SK-N-SH (cell line): Measurements from ENCODE around the gene SEC61A1. TPM values are rescaled to one million over a fixed set of nuclear protein-coding genes. Genes with fewer than 3 reads are reported as not detected.

Source experiments
- CTCF ChIA-PET: fragments of 300-600, 350-600 bp; formaldehyde crosslinking; extraction: SDS; loops from one replicate; lab custom pipeline; 2021; lab: Yijun Ruan, JAX
- POLR2A ChIA-PET: fragments of 350-600 bp; sonication (Branson Sonifier 250); formaldehyde crosslinking; extraction: SDS; loops from one replicate; lab custom pipeline; 2020; ENCODE audit warnings: antibody characterized with exemption, inconsistent platforms; lab: Yijun Ruan, JAX
- DNase-seq: peaks from one replicate; pipeline ENCODE4 v3.0.0; 2012
- H2AFZ ChIP-seq: fragments of 200-600 bp; sonication (generic); 2 replicates; pipeline ENCODE4 v1.8.1; 2016; ENCODE audit warnings: antibody characterized with exemption, mild to moderate bottlenecking, low read depth
- H3F3A ChIP-seq: fragments of 200-600 bp; sonication (generic); replicated peaks from 2 replicates; pipeline ENCODE3; 2016; ENCODE audit warnings: antibody characterized with exemption, mild to moderate bottlenecking; ENCODE audit not compliant: insufficient read depth
- H3K27ac ChIP-seq, 2 experiments: fragments of 200-500 bp in 1 of 2; fragments of 200-600 bp in 1 of 2; sonication (Bioruptor generic) in 1 of 2; sonication (generic), shearing (Covaris generic) in 1 of 2; 2 replicates each; pipeline versions ENCODE4 v1.5.1 to v1.6.1; 2014 to 2016; ENCODE audit warnings: low read depth in 2 of 2, inconsistent platforms in 1 of 2, low read length in 1 of 2, mild to moderate bottlenecking in 1 of 2, mixed read lengths in 1 of 2
- H3K27me3 ChIP-seq: fragments of 200-600 bp; sonication (generic), shearing (Covaris generic); 2 replicates; pipeline ENCODE4 v1.6.1; 2016; ENCODE audit warnings: mixed run types; ENCODE audit not compliant: insufficient read depth
- H3K36me3 ChIP-seq, 2 experiments: fragments of 200-500 bp in 1 of 2; fragments of 200-600 bp in 1 of 2; sonication (Bioruptor generic) in 1 of 2; sonication (generic) in 1 of 2; replicated peaks in 1 of 2; 2 replicates each; pipeline versions ENCODE3 to v1.5.1; 2014 to 2016; ENCODE audit warnings: low read length in 1 of 2, mild to moderate bottlenecking in 1 of 2; ENCODE audit not compliant: insufficient read depth in 2 of 2, control insufficient read depth in 1 of 2
- H3K4me1 ChIP-seq, 2 experiments: fragments of 200-500 bp in 1 of 2; fragments of 200-600 bp in 1 of 2; sonication (Bioruptor generic) in 1 of 2; sonication (generic), shearing (Covaris generic) in 1 of 2; 2 replicates each; pipeline versions ENCODE4 v1.5.1 to v1.6.1; 2014 to 2016; ENCODE audit warnings: low read depth in 1 of 2, low read length in 1 of 2, mixed run types in 1 of 2; ENCODE audit not compliant: insufficient read depth in 2 of 2, control insufficient read depth in 1 of 2
- H3K4me2 ChIP-seq: fragments of 200-600 bp; sonication (generic), shearing (Covaris generic); 2 replicates; pipeline ENCODE4 v1.6.1; 2017; ENCODE audit warnings: mixed run types
- H3K4me3 ChIP-seq, 2 experiments: fragments of 200-500 bp in 1 of 2; fragments of 200-600 bp in 1 of 2; sonication (Bioruptor generic) in 1 of 2; sonication (generic), shearing (Covaris generic) in 1 of 2; 2 replicates each; pipeline versions ENCODE4 v1.5.1 to v1.8.1; 2014 to 2016; ENCODE audit warnings: low read depth in 2 of 2, inconsistent platforms in 1 of 2, low read length in 1 of 2, mild to moderate bottlenecking in 1 of 2, mixed read lengths in 1 of 2, moderate library complexity in 1 of 2
- H3K79me2 ChIP-seq: fragments of 200-600 bp; sonication (generic); 2 replicates; pipeline ENCODE4 v1.8.1; 2017; ENCODE audit warnings: mild to moderate bottlenecking; ENCODE audit not compliant: insufficient read depth
- H3K9ac ChIP-seq: fragments of 200-600 bp; sonication (generic); 2 replicates; pipeline ENCODE4 v1.6.1; 2017; ENCODE audit warnings: mixed run types
- H3K9me2 ChIP-seq: fragments of 200-600 bp; sonication (generic); 2 replicates; pipeline ENCODE4 v1.6.1; 2017; ENCODE audit warnings: mixed run types
- H3K9me3 ChIP-seq: fragments of 200-600 bp; sonication (generic); 2 replicates; pipeline ENCODE4 v1.6.1; 2017; ENCODE audit warnings: mixed run types, mild to moderate bottlenecking, moderate library complexity
- H4K20me1 ChIP-seq: fragments of 200-600 bp; sonication (generic); 2 replicates; pipeline ENCODE4 v1.6.1; 2017; ENCODE audit warnings: mild to moderate bottlenecking, mixed run types; ENCODE audit not compliant: insufficient read depth
- EP300 ChIP-seq, 2 experiments: IDR thresholded peaks; 2 replicates each; pipeline versions ENCODE4 v1.4.0 to v1.6.1; 2012; ENCODE audit warnings: borderline replicate concordance in 1 of 2, low read depth in 1 of 2, low read length in 1 of 2
- GATA2 ChIP-seq: sonication (generic); formaldehyde crosslinking; IDR thresholded peaks from 2 replicates; pipeline ENCODE4 v1.5.0; 2020; ENCODE audit warnings: mild to moderate bottlenecking, missing genetic modification reagents
- NRF1 ChIP-seq: IDR thresholded peaks from 2 replicates; pipeline ENCODE4 v1.6.1; 2012; ENCODE audit warnings: low read depth, mild to moderate bottlenecking, low read length
- RAD21 ChIP-seq: IDR thresholded peaks from 2 replicates; pipeline ENCODE4 v1.6.1; 2012; ENCODE audit warnings: mild to moderate bottlenecking, low read length
- RCOR1 ChIP-seq: fragments of 150-350 bp; IDR thresholded peaks from 2 replicates; pipeline ENCODE4 v1.6.1; 2017; ENCODE audit warnings: antibody characterized with exemption, low read length
- REST ChIP-seq: IDR thresholded peaks from 2 replicates; pipeline ENCODE4 v1.6.1; 2012; ENCODE audit warnings: mild to moderate bottlenecking, low read depth, low read length, moderate library complexity
- TEAD4 ChIP-seq: IDR thresholded peaks from 2 replicates; pipeline ENCODE4 v1.4.0; 2012; ENCODE audit warnings: mild to moderate bottlenecking, borderline replicate concordance; ENCODE audit not compliant: insufficient read depth
- WGBS: methylation state at CpG from one replicate; pipeline ENCODE4 v1.1.6; 2017; ENCODE audit warnings: low lambda C conversion rate; 5-methylcytosine and 5-hydroxymethylcytosine counted together
- polyA plus RNA-seq, 3 experiments: library from polyadenylated mRNA; depleted of rRNA; stranded (reverse); fragments of >200 nt; gene quantifications; 2 replicates each; pipeline ENCODE4 v1.2.3, GENCODE V29; 2012
- TF ChIP-seq, protein P1 (sequence below): fragments of 150-350 bp; IDR thresholded peaks from 2 replicates; pipeline ENCODE4 v1.6.1; 2017; ENCODE audit warnings: antibody characterized with exemption, low read length, low read depth, borderline replicate concordance
- TF ChIP-seq, protein P2 (sequence below): IDR thresholded peaks from 2 replicates; pipeline ENCODE4; 2012

SEC61A1 gene
- polyA plus RNA-seq, 1 of the 3 experiments (the other 2 are of a cell fraction), result 153 TPM

DNA sequence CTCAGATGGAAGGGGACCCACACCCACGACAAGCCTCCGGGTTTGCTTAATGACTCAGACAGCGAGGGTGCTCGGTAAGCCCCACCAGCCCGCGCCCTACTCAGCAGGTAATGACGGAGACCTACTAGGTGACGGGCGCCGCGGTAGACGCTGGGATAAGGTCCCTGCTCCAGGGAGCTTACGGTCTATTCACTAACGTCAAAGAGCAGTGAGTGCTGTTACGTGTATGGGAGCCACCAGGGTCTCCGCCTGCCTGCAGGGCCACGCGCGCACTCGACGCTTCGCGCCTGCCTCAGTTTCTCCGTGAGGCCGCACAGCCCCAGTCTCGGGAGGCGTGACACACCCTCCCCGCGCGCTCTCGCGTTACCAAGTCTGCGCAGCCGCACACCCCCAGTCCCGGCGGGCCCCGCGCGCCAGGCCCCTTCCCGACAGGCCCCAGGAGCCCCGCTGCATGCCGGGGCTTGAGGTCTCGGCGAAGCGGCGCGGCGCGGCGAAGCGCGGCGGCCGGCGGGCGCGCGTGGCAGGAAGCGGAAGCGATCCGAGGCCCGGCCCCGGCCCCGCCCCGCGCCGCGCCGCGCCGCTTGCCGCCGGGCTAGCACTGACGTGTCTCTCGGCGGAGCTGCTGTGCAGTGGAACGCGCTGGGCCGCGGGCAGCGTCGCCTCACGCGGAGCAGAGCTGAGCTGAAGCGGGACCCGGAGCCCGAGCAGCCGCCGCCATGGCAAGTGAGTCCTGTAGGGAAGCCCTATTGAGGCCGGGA, at the start of gene SEC61A1 (continued):
- no peak for TF ChIP-seq REST
- TF ChIP-seq RAD21, result no peak
- TF ChIP-seq GATA2, result no peak
- TF ChIP-seq TEAD4, result no peak
- TF ChIP-seq RCOR1, result no peak
- TF ChIP-seq, protein P1, sequence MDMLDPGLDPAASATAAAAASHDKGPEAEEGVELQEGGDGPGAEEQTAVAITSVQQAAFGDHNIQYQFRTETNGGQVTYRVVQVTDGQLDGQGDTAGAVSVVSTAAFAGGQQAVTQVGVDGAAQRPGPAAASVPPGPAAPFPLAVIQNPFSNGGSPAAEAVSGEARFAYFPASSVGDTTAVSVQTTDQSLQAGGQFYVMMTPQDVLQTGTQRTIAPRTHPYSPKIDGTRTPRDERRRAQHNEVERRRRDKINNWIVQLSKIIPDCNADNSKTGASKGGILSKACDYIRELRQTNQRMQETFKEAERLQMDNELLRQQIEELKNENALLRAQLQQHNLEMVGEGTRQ, result no peak

GRCh38 chr3:128004661-128005060, 47.6 kb upstream of the SEC61A1 start:
- H3K4me1 ChIP-seq, result peaks cover 0 to 7% of the 10 kb centered on the region in 2 experiments; a peak in 1 of 4 replicates
- no peaks in the 10 kb centered on the region for H4K20me1 ChIP-seq
- no peak overlapping the region for H2AFZ ChIP-seq
- H3K36me3 ChIP-seq, result no peaks in the 10 kb centered on the region
- H3K9me3 ChIP-seq, result no peaks in the 10 kb centered on the region
- WGBS, result 81% methylated on average over 8 of the region's 8 CpGs
- H3K27ac ChIP-seq, result no peak overlapping the region
- POLR2A ChIA-PET, result no interaction called here
- TF ChIP-seq EP300 (IDR thresholded peaks at IDR 0.05; ENCODE audit: borderline replicate concordance in 1 of 2, low read depth in 1 of 2, low read length in 1 of 2) (no peak), NRF1 (no peak)
- TF ChIP-seq, protein P2, sequence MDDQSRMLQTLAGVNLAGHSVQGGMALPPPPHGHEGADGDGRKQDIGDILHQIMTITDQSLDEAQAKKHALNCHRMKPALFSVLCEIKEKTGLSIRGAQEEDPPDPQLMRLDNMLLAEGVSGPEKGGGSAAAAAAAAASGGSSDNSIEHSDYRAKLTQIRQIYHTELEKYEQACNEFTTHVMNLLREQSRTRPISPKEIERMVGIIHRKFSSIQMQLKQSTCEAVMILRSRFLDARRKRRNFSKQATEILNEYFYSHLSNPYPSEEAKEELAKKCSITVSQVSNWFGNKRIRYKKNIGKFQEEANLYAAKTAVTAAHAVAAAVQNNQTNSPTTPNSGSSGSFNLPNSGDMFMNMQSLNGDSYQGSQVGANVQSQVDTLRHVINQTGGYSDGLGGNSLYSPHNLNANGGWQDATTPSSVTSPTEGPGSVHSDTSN, result no peak
- TF ChIP-seq, protein P1, result no peak
- TF ChIP-seq, all 33 proteins: peak for 0
- Histone ChIP-seq H3K4me2 (no peak overlapping the region), H3K9ac (no peak overlapping the region), H3F3A (no peaks in the 10 kb centered on the region), H3K4me3 (no peak overlapping the region), H3K79me2 (no peaks in the 10 kb centered on the region), H3K27me3 (no peaks in the 10 kb centered on the region), H3K9me2 (no peaks in the 10 kb centered on the region)
- CTCF ChIA-PET, result interaction anchor here (0.5 to 1.0 kb wide), 2 partner anchors 46 to 48 kb away, joined by 3 read pairs; no protein-coding TSS in a partner anchor
- no peak for DNase-seq
